Islet of Langerhans (tissue), 1 donor: ENCODE data around the gene CD209.

Experiments used
- FAIRE-seq: peaks from one replicate; lab custom pipeline; 2011; peaks lifted over from hg19 to GRCh38; lab: Jason Lieb, UNC

Gene CD209

DNA sequence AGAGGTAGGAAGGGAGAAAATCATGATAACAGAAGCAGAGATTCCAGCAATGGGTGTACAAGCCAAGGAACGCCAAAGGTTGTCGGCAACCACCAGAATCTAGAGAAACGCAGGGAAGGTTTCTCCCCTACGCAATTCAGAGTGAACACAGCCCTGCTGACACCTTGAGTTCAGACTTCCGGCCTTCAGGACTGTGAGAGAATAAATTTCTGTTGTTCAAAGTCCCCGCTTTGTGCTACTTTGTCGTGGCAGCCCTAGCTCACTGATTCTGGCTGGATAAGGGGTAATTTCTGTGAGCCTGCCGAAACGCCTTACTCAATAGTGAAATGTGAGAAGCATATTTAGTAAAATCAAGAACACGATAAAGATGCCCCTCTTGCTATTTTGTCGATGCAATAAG, 10.1 kb downstream of the CD209 start:
- no peak for FAIRE-seq

DNA sequence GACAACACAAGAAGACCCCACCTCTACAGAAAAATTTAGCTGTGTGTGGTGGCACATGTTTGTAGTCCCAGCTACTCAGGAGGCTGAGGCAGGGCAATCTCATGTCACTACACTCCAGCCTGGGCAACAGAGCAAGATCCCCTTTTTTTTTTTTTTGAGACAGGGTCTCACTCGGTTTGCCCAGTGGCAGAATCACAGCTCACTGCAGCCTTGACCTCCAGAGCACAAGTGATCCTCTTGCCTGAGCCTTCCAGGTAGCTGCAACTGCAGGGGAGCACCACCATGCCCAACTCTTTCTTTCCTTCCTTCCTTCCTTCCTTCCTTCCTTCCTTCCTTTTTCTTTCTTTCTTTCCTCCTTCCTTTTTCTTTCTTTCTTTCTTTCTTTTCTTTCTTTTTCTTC, 11.2 kb downstream of the CD209 start:
- no peak for FAIRE-seq

DNA sequence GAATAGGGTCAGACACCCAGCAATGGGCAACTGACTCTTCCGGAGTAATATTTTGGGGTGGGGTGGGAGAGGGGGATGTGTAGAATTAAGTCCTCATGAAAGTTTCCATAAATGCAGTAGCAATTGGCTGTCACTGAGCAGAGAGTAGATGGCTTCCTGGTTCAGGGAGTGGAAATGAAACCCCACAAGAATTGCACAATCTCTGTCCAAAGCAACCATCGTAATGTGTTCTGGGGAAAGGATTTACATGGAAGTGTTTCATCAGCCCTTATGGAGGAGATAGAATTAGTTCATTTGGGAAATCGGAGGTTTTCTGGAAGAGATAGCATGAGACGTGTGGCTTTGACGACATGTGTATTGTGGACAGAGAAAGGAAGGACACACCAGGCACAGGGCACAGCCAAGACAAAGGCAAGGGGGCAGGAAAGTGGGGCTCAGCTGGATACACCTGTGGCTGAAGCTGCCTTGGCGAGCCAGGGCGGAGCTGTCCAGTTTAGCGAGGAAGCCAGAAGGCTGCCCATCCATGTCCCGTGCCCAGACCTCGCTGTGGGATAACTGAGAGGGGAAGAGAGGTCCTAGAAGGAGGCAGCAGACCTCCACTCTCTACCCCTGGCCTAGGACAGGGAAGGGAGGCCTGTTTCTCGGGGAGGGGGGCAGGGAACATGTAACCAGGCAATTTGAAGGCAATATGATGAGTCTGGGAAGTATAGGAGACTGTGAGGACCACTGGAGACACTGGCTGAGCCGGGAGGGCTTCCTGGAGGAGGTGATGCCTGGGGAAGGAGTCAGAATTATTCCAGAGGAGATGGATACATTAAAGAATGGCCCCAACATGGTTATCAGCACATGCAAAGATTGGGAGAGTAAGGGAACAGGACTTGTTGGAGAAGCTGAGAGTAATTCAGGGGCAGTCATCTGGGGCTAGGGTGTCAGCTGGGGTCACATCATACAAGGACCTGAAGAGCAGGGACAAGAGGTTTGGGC, 12.8 kb downstream of the CD209 start:
- FAIRE-seq = no peak

DNA sequence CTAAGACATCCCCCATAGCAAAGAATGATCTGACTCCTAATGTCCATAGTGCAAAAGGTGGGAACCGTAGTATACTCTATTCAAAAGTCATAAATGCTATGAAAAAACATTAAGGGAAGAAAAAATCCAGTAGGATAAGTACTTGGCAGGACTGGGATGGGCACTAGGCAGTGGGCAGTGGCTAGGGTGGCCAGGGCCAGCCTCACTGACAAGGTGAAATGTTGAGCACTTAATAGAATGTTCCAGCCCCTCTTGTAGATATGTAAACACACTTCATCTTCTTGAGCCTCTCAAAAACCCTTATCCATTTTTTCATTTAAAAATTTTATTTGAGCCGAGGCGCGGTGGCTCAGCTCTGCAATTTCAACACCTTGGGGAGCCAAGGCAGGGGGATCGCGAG, 14.0 kb downstream of the CD209 start:
- FAIRE-seq = no peak

DNA sequence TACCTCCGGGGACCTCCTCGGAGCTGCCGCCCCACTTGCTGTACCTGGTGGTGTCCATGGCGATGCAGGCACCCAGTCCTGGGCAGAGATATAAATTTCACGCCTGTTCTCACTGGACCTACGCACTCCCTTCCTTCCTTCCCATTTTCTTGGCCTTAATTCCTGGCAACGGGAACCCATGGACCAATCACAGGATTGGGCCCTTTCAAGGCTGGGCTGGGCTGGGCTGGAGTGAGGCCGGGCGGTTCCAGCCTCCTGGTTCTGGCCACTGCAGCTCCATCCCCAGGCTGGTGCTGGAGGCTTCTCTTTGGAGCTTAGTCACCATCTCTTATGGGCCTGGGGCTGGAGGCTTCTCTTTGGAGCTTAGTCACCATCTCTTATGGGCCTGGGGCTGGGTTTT, 15.3 kb downstream of the CD209 start, which contains the start of gene CLEC4G:
Gene CLEC4G, minus strand, starts transcription at position 66 of the 400 bp plus-strand sequence. Its CDS starts 8 bp downstream, at position 58.
- no peak for FAIRE-seq

DNA sequence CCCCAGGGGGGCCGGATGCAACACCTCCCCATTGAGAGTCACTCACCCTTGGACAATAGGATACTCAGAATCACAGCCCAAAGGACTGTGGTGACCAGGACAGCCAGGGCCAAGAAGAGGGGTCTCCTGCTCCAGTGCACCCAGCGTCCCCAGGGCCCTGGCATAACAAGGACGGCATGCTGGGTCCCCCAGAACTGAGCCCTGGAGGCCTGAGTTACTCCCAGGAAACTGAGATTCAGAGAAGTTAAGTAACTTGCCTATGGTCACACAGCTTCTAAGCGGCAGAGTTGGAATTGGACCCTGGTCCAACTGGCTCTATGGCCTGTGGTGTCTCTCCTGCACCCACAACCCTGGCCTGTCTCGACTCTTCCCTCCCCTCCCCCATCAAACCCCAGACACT, 15.7 kb downstream of the CD209 start:
- no peak for FAIRE-seq

DNA sequence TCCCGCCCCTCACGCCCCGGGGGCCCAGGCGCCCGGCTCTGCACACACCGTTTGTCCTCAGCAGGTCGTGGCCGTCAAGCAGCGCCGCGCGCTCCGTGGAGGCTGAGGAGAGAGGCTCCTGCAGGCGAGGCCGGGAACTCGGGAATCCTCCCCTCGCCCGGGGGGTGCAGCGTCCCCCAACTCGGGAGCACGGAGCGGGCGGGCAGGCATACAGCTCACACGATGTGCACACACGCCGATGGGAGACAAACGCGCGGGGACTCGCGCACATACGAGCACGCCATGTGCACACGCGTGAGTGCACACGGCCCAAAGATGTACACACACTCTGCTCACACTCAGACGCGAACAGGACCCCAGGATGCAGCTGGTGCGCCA, 16.1 kb downstream of the CD209 start:
- no peak for FAIRE-seq

DNA sequence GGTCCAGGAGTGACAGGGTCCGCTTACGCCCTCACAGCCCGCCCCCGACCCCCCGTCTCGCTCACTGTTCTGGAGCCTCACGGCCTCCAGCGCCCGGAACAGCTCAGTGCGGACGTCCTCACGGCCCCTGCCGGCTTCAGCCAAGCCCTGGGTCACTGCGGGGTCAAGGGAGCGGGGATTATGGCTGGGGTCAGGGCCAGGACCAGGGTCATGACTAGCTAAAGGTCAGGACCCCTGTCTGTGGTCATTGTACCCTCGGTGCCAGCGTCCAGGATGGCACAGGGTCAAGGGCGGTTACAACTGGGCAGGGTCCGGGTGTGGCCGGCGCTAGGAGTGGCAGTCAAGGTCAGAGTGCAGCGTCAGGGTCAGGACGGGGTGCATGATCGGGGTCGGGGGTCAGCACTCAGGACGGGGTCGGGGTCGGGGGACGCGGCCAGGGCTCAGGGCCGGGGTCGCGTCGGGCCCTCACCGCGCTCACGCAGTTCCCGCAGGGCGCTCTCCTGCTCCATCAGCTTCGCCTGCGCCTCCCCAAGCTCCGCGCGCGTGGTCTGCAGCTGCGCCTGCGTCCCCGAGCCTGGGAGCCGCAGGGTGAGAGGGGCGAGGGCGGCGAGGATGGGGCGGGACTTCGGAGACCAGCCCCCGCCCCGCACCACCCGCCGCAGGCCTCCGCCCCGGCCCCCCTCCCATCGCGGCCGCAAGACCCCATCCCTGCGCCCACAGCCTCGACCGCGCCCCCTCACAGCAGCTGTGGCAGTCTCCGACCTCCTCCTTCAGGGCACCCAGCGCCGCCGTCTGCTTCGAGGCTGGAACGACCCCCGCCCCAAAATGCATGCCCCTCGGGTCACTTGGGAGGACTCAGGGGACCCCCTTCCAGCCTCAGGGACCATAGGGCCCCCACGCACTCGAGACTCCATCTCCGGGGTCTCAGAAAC, 16.8 kb downstream of the CD209 start:
- no peak for FAIRE-seq

DNA sequence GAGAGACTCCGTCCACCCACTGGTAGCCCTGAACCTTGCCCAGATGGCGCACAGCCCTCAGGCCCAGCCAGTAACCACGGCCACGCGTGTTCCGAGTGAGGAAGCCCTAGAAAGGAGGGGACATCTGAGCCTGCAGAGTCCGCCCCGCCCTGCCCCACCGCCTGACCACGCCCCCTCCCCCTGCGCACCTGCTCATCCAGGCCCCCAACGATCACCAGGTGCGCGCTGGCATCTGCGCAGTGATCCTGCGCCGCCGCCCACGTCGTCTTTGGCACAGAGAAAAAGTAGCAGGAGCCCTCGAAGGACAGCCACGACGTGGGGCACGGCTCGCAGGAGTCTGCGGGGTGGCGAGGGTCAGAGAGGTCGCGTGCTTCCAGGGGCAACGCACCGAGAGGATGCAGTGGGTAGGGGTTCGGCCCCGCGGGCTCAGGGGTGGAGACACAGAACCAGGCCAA, 17.5 kb downstream of the CD209 start:
- no peak for FAIRE-seq

DNA sequence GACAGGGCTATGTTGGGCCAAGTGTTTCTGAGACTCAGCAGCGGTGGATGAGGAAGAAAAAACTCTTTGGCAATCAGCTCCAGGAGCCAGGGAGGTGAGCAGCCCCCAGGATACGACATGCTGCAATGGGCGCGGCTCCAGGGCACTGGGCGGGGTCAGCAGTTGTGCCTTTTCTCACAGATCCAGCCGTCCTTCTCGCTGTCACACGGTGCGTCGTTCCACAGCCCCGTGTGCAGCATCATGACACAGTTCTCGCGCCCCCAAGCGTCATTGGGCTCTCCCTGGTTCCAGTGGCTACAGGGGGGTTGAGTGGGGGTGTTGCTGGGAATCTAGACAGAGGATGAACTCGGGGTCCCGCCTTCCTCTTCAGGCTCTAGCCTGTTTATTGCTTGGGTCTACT, 18.1 kb downstream of the CD209 start:
- no peak for FAIRE-seq

DNA sequence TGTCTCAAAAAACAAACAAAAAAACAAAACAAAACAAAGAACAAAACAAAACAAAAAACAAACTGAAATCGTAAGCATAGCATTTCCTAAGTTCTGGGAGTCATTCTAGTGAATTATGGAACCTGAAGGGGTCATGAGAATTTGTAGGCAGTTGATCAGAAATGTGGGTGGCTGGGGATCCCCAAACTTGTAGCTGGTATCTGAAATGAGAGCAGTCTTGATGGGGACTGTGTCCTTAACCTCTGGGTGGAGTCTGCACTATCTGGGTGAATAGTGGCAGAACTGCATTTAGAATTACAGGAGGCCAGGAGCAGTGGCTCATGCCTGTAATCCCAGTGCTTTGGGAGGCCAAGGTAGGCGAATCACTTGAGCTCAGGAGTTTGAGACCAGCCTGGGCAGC, 21.5 kb downstream of the CD209 start:
- no peak for FAIRE-seq

DNA sequence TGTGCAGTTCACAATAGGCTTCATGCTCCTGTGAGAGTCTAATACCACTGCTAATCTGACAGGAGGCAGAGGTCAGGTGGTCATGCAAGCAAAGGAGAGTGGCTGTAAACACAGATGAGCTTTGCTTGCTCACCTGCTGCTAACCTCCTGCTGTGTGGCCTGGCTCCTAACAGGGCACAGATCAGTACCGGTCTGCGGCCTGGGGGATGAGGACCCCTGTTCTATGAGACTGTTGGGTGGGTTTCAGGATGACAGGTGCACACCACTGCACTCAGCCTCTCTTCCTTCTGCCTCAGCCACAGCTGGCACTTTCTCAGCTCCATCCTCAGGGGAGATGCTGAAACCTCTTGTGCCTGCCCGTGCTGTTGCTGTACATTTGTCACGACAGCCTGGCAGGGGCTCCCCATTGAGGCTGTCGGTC, 25.1 kb downstream of the CD209 start:
- no peak for FAIRE-seq

DNA sequence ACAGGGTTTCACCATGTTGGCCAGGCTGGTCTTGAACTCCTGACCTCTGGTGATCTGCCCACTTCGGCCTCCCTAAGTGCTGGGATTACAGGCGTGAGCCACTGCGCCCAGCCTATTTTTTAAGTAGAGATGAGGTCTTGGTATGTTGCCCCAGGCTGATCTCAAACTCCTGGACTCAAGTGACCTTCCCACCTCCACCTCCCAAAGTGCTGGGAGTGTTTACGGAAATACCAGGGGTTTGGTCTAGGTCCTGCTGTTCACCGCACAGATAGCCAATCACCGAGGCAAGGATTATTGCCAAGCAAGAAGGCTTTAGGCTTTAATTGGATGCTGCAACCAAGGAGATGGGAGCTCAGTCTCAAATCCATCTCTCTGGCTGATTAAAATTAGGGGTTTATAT, 27.0 kb downstream of the CD209 start:
- FAIRE-seq = no peak

DNA sequence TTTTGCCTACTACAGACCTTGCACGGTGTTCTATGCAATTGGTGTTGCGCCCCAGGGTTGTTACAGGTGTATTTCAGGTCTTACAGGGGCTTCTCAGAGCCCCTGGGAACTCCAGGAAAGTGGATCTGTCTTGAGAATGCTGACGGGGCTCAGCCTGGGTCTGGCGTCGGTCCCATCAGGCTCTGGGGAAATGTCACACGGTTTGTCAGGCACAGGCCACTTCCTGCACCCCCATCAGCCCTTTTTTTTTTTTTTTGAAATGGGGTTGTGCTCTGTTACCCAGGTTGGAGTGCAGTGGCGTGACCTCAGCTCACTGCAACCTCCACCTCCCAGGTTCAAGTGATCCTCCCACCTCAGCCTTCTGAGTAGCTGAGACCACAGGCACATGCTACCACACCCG, 28.7 kb downstream of the CD209 start:
- FAIRE-seq = no peak

DNA sequence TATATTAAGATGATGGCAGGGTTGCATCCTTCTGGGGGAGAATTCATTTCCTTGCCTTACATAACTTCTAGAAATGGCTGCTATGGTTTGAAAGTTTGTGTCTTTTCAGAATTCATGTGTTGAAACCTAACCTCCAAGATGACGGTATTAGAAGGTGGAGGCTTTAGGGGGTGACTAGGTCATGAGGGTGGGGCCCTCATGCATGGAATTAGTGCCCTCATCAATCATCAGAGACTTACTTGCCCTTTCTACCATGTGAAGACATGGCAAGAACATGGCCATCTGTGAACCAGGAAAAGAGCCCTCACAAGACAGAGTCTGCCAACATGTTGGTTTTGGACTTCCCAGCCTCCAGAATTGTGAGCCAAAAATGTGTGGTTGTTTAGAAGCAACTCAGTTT, 30.6 kb downstream of the CD209 start:
- FAIRE-seq = no peak

DNA sequence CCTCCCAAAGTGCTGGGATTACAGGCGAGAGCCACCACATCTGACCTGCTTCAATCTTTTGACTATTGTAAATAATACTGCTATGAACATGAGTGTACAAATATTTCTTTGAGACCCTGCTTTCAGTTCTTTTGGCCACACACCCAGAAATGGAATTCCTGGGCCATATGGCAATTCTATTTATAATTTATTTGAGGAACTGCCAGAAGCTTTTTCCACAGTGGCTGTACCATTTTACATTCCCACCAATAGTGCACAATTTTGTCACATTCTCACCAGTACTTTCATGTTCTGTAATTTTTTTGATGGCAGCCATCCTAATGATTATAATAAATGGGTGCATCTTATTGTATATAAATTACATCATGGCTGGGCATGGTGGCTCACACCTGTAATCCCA, 31.7 kb downstream of the CD209 start:
- no peak for FAIRE-seq

DNA sequence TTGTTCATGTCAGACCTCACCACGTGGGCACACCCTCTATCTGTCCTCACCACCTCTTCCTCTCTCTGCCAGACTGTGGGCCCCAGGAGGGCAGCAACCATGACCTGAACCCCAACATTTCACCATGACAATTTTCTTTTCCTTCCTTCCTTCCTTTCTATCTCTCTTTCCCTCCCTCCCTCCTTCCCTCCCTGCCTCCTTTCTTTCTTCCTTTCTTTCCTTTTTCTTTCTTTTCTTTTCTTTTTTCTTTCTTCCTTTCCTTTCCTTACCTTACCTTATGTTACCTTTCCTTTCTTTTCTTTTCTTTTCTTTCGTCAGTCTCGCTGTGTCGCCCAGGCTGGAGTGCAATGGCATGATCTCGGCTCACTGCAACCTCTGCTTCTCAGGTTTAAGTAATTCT, 36.7 kb downstream of the CD209 start:
- FAIRE-seq = no peak

DNA sequence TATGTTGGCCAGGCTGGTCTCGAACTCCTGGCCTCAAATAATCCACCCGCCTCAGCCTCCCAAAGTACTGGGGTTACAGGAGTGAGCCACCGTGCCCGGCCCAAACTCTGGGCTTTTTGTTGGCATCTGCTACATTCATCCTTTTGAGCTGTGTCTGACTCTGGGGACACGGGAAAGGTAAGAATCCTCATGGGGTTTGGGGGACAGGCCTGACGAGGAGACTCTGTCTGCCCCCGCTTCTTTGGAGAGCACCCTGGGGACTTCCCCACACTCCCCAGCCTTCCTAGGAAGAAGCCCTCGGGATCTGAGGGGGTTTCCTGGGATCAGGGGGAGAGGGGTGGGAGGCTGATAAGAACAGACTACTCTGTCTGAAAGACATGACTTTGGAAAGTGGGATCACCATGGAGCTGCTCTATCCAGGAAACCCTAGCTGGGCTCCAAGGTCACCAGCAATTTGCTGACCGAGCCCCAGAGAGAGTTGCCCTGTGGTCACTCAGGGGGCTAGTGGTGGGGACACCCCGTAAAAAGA, 37.3 kb downstream of the CD209 start:
- FAIRE-seq = no peak

DNA sequence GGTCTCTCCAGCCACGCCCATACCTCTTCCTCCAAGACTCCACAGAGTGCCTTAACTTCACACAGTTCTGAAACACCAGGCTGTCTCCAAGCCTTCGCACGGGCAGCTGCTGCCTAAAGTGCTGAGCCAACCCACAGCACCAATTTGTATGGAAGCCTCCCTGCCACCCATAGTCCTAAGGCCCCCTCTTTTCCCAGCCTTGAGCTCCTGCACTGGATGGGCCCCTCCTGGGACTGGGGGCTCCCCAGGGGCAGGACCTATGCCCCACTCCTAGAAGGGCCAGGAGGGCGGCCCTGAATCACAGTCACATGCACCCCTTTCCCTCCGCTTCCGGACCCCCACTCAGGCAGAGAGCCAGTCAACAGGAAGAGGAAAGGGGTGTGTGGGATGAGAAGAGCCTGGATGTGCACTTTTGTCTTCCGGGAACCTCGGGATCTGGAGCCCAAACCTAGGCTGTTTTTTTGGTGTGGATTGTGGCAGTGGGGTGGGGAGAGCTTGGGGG, 40.3 kb downstream of the CD209 start:
- no peak for FAIRE-seq

DNA sequence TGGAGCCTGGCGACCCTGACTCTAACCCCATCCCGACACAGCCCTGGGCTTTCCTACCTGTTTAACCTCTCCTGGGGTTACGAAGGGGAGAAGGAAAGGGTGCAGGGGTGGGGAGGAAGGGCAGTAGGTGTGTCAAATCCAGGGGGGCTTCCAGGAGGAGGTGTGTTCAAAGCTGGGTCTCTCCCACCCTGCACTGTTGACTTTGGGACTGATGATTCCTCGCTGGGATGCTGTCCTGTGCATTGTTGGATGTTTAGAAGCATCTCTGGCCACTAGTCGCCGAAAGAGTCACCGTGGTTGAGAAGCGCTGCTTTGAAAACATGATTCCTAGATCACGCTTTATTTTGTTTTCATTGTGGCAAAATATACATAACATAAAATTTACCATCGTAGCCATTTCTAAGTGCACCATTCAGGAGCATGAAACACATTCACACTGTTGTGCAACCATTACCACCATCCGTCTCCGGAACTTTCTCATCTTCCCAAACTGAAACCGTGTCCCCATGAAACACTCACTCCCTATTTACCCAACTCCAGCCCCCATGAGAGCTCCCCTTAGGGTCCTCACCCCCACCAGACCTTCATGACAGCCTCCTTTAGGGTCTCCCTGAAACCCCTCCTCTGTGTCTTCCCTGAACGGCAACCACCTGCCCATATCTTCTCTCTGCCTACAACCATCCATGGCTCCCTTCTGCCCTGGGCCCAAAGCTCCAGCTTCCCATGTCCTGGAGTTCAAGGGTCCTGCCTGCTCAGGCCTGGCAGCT, 41.0 kb downstream of the CD209 start:
- FAIRE-seq = no peak

DNA sequence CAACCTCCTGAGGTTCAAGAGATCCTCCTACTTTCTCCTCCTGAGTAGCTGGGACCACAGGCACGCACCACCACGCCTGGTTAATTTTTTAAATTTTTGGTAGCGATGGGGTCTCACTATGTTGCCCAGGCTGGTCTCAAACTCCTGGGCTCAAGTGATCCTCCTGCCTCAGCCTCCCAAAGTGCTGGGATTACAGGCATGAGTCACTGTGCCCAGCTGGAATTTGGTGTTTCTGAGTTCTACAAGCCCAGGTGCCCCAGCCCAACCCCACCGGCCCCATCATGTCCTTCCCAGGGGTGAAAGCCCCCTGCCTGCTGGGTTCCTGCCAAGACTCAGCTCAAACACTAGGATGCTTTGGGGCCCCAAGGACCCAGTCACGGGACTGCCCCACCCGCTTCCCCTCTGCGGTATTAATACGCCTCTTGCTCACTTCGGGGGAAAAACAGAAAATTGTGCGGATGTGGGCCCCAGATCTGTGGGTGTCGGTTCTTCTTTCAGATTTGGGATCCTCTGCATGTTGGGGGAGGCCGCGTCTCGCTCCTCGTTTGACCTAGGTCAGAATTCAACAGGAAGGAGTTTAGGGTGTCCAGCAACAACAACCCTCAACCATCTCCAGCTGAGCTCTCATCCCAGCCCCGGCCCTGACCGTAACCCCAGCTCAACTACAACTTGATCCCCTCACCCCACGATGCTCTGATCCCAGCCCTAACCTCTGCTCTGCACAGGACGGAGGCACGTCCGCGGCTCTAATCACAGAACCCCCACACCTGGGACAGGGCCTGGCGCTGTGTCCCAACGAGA, 41.7 kb downstream of the CD209 start:
- FAIRE-seq = no peak
